HPDE6-E6E7 (cell line): ENCODE data around the gene EPB41L1.

ENCODE experiments used
- DNase-seq: peaks from one replicate; pipeline ENCODE4 v3.0.0; 2011; ENCODE audit warnings: missing footprints; ENCODE audit errors: extremely low spot score

Gene EPB41L1

DNA sequence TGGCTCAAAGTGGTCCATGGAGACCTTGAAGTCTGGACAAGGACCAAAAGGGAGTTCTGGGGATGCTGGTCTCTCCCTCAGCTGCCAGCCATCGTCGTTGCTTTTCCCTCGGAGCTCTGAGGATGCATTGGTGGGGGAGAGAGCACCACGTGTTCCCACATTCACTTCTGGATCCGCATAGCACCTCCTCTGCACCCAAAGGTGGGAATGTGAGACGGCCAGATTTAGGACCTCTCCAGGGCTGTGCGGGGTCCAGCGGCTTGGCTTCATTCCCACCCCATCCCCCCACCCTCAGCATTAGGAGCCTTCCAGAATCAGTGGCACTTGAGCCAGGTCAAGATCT is 1.1 kb downstream of the EPB41L1 start:
- no peak for DNase-seq

DNA sequence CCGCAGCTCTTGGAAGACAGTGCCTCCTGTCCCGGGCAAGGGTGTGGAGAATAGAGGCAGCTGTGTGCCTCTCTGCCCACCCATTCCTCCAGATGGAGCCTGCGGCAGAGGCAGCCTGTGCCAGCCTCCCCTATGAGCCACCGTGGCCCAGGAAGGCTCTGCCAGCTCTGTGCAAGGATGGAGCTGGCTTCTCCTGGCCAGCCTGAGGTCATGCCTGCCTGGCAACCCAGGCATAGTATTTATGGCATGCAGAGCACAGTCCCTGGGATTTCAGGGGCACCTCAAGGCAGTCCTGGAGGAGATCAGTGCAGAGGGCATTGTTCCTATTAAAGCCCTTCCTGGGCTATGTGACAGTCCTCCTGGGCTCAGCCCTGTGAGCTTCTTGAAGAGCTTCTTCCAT is 1.5 kb downstream of the EPB41L1 start:
- no peak for DNase-seq

DNA sequence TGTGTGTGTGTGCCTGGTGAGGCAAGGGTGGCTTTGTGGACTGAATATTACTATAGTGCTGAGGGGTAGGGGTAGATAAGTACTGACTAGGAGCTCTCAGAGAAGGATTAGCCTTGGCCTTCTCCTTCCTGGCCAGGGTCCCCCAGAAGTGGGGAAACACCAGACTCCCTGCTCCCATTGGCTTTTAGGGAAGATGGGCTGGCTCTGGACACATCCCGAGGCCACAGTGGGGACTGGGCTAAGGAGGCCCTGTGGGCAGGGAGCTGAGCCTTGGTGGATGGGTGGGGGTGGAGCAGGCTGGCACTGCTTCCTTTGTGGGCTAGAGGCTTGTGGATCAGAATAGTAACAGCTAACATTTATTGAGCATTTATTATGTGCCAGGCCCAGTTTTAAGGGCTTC is 3.1 kb downstream of the EPB41L1 start:
- no peak for DNase-seq

DNA sequence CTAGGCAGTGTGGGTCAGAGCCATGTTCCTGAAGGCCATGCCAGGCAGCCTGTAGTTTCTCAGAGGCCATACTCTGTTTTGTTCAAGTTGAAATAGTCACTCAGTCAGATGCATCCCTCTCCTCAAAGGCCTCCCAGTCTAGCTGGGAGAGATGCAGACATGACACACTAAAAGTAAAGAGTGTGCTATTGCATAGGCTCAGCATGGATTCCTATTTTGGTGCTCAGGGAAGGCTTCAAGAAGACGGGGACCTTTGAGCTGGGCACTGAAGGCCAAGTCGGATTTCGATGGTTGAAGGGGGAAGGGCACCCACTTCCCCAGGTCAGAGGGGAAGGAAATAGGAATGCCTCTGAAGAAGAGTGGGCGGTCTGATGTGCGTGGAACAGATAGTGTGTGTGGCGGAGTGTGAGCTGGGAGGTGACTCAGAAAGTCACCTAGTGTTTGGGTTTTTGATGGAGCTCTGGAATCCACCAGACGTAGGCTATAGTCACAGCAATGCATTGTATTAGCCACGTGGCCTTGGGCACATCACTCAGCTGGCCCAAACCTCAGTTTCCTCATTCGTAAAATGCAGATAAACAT is 3.7 kb downstream of the EPB41L1 start:
- DNase-seq = no peak

DNA sequence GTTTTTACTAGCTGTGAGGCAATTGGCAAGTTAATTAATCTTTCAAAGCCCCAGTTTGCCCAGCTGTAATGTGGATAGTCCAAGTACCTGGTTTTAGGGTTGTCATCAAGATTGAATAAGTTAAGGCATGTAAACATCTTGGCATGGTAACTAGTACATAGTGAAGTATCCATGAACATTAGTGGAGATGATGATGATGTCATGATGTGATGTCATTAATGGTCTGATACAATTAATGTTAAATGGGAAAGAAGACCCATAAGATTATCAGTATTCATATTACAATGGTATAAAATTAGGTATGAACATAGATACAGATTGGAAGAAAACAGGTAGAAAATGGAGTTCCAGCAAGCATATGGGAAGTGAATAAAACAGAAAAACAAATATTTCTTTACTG is 5.3 kb downstream of the EPB41L1 start:
- DNase-seq = no peak

DNA sequence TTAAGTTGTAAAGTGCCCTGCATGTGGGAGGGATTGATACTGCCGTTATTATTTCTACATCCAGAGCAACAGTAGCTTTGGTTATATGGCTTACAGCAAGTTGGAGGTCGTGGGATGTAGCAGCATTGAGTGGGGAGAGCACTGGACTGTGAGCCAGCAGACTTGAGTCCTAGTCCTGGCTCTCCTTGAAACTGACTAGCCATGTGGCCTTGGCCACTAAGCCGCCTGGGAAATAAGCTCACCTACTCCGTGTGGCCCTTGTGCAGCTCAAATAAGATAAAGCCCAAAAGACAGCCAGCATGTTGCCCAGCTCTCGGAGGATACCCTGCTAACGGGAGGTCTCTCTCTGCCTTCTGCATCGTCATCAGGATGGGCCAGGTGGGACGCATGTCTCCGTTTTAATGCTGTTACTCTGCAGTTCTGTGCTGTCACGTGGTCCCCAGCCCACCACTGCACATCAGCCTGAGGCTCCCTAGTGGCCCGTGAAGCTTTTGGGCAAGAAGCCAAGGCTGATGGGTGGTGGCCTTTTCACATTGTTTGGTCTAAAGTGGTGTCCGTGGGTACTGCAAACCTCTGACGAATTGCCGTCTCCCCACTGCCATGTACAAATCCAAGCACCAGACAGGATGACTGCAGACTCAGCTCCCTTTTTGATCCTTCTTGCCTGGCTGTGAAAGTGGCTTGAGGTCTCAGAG is 7.9 kb downstream of the EPB41L1 start:
- no peak for DNase-seq

DNA sequence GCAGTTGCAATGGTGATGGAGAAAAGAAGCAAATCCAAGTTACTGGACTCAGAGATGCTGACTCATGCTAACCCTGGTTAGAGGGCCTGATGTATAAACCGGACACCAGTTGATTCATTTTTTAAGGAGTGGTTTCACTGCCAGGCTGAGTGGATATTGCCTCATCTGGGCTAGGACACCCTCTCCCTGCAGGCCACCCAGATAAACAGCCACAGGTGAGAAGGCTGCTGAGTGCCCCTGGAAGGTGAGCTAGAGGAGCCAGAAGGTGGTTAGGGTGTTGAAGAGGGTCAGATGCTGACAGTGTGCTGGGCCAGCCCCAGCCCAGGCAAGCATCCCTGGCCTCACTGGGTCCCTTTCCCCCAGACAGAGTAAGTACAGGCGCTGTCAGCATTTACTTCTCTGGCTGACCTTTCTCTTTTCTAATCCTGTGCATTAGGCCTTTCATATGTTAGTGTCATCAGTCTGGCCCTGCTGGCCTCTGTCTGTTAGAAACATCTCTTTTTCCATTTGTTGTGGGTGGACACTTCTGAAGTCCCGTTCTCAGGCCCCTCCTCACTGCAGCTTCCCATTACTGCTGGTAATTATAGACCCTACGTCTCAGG is 13.5 kb downstream of the EPB41L1 start:
- DNase-seq = no peak

DNA sequence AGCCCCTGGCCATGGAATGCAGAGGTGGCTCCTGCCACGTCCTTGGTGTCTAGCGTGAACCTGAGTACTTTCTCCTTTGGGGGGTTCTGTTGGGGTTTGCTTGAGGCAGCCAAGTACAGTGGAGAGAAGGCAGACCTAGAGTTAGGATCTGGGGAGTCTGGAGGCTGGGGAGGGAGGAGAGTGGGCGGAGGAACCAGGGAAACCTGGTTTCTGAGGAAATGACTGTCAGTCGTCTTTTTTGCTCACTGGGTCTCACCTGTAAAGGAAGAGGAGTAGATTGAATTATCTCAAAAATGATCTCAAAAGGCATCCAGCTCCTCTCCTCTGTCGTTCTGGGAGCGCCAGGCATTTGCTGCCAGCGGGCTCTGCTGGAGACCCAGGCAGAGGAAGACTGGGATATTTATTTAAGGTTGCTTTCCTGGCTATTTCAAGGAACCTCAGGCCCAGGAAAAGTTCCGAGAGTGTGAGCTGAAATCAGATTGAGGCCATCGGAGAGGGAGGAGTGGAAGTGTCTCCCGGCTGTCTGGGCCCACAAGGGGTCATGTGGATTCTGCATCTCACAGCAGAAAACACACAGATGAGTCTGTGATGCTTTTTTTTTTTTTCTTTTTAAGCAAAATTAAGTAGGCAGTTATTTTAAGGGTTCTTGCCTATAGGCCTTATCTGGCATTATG is 16.1 kb downstream of the EPB41L1 start:
- no peak for DNase-seq

DNA sequence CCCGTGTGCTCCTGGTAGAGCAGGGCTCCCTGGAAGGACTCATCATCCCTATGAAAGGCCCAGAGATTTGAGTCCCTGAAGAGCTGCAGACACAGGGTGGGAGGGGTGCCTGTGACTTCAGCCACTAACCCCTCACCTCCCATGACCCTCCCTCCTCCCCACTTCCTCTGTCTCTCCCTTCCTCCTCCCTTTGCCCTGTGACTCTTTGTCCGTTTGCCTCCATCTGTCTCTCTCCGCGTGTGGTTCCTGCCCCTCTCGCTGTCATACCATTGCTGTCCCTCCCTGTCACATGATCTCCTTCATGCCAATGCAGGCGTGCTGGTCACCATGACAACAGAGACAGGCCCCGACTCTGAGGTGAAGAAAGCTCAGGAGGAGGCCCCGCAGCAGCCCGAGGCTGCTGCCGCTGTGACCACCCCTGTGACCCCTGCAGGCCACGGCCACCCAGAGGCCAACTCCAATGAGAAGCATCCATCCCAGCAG is 19.0 kb downstream of the EPB41L1 start:
- DNase-seq = no peak

DNA sequence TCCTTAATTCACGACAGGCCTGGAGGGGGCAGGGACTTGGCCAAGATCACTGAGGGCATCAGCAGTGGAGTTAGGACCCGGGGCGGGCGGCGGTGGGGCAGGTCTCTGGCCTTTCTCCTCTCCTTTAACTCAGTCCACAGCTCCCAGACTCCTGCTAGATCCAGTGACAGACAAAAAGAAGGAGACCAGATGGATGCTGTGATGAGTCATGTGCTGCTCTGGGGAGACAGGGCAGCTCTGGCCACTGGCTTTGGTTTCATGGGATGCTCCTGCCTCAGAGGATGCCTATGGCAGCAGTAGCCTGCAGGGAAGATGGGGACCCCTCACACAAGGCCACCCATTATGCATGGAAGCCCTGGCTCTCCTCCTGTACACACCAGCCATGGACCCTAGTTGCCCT is 20.5 kb downstream of the EPB41L1 start:
- DNase-seq = no peak

DNA sequence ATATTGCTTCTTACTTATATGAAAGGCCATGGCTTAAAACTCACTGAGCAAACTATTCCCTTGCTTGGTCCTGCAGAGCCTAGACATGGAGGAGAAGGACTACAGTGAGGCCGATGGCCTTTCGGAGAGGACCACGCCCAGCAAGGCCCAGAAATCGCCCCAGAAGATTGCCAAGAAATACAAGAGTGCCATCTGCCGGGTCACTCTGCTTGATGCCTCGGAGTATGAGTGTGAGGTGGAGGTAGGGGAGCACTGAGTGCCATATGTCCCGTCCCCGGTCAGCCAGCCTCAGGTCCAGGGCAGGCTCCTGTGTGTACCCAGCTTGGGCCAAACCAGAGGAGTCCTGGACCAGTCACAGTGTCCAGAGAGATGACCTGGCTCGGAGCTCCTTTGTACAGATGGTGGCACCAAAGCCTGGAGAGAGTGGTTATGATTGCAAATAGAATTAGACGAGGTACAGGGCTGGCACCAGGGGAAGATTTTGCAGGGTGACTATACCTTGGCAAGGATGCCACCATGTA is 21.0 kb downstream of the EPB41L1 start:
- DNase-seq = no peak

DNA sequence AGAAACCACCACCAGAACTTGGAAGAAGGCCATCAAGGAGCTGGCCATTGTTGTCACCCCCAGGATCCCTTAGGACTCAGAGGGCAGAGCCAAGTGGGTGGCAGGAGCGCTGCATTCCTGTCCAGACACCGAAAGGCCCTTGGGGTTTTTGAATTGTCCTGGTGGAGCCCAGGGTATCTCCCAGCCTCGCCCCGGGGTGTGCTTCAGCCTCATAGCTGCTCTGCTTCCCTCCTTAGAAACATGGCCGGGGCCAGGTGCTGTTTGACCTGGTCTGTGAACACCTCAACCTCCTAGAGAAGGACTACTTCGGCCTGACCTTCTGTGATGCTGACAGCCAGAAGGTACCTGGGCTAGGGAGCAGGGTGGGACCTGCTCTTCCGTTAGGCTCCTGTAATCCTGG is 23.2 kb downstream of the EPB41L1 start:
- no peak for DNase-seq

DNA sequence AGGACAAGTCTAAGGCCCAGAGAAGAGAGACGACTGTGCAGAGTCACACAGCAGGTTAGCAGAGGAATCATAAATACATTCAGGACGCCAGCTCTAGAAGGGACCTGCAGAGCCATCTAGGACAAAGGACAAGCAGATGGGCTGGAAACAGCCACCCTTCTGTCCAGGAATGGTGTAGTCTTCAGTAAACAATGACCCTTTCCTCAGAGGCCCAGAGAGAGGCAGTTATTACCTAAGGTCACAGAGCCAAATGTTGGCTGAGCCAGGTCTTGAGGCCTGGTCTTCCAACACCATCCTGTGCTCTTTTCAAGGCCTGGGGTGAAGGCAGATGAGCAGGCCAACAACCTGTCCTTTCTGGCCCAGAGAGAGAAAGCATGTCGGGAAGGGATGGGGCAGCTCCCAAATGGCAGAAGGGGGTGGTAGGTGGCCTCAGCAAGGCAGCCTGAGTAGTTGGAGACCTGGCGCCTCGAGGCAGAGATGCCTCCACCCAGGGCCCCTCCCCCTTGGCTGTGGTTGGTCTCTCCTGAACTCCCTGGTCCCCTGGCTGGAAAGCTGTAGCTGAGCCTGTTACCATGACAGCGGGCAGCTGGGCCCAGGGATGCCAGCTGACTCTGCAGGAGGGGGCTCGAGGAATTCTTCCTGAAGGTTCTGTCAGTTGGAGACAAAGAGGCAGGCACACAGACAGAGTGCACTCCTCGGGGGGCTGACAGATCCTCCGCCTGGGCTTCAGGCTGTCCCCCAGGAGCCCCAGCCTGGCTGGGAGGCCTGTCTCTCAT is 24.8 kb downstream of the EPB41L1 start:
- no peak for DNase-seq

DNA sequence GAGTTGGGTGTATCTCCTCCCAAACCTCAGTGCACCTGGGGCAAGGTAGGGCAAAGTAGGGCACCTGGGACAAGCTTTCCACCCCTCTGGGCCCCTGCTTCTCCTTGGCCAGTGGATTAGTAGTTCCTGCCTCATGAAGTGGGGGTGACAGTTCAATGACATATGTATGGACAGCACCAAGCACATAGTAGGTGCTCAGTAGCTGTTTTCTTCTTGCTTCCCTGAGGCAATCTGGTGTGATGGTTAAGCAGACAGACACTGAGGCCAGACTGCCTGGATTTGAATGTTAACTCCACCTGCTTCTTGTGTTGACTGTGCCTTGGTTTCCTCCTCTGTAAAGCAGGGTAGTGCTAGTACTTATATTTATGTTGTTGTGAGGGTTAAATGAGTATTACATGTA is 25.8 kb downstream of the EPB41L1 start:
- DNase-seq = no peak

DNA sequence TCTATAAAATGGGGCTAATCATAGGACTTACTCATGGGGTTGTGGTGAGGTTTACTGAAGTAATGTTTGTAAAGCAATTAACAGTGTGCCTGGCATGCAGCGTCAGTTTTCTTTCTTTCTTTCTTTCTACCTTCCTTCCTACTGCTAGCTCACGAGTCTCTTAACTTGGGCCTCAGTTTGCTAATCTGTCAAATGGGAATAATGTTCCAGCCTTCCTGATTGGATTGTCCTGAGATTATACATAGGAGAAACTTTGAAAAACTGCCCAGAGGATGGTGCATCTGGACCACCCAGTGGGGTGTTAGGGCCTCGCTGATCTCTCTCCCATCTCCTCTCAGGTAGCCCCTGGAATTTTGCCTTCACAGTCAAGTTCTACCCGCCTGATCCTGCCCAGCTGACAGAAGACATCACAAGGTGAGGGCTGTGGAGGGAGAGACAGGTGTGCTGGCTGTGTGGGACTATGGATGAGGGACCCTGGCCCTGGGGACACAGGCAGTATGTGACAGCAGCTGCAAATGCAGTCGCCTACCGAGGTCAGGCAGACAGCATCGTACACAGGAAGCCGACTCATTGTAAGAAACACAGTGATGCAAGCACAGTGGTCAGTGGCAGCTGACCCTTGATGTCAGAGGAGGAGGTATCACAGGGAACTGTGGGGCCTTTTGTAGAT is 27.5 kb downstream of the EPB41L1 start:
- DNase-seq = no peak

DNA sequence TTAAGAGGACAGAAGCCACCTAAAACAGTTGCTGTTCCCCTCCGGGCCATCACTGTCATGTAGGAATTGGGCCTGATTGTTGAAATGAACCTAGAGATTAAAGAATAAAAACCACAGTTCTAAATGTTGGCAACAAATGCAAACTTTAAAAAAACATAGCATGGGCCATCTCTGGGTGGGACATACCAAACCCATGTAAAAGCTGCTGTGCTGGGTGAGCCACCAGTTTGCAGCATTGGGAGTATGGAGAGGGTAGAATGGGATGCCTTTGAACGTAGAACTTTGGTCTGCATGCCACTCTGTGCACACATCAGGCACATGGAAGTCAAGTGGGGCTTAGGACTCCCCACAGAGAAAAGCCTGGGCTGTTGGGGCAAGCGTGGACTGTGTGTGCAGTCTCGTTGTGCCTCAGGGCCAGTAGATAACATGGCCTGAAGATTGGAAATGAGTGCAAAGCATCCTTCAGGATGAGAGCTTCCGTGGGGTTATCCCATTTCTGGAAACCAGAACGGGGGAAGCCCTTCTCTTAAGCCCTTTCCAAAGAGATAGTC is 28.1 kb downstream of the EPB41L1 start:
- no peak for DNase-seq

DNA sequence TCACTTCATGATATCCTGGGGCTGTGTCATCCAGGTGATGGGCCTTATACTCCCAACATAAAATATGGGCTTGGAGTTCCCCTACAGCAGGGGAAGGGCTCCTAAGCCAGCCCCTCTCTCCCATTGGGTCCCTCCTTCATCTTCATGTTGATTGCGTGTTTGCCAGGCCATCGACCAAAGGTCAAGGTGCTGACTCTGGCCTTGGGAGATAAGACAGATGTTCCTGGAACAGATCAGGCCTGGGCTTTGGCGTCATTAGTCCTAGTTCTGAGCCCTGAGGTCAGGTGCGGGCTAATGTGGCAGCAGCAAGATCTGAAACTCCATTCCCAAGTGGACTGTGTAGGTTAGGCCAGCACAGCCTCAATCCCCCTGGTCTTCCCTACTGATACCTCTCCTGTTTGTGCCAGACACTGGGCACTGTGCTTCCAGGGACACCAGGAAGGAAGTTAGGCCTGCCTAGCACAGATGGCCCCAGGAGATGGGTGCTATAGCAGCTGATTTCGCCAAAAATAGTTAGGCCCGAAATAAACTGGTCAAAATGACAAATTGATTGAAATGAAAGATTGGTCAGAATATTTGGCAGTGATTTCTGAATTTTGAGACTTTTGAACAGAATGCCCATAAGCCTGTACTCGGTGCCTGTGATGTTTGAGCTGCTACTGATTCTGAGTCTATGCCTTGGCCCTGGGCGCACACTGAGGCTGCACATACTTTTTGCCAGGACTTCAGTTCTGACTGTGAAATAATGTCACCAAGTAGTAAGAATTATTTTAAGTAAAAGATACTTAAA is 28.8 kb downstream of the EPB41L1 start:
- no peak for DNase-seq

DNA sequence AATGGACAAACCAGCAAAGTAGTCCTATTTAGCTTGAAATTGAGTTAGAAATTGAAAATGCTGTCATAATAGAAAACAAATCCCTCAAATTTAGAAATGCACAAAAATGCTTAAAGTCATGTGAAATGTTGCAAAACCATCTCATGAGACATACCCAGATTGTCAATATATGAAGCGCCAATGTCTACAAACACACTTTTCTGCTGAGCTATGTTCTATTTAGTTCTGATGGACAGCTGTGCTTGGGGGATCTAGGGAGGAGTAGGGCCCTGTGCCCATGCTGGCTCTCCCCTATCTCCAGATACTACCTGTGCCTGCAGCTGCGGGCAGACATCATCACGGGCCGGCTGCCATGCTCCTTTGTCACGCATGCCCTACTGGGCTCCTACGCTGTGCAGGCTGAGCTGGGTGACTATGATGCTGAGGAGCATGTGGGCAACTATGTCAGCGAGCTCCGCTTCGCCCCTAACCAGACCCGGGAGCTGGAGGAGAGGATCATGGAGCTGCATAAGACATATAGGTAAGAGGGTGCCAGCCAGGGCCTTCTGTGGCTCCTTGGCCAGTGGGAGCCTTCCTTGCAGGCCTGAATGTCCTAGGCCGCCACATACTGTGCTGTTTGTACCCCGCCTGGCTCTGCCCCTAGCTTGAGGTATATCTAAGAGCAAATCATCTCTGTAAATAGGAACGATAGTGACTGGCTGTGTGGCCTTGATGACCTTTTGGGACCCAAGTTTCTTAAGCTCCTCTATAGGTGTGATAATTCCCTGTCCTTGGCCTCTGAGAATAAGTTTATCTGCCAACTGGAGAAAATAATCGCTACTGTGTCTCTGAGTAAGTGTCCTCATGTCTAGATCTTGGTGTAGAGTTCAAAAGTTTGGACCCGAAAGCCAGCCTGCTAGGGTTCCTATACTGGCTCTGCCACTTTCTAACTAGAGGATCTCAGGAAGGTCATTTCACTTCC is 30.6 kb downstream of the EPB41L1 start:
- no peak for DNase-seq
